NT2/D1 (cell line): ENCODE results near the gene SKAP1.

Source experiments
- DNase-seq: peaks from one replicate; pipeline ENCODE4 v3.0.0-alpha.2; 2011; ENCODE audit warnings: low read depth, low spot score
- H3K27me3 ChIP-seq: 2 replicates; pipeline ENCODE4 v1.6.0; 2011; ENCODE audit warnings: mild to moderate bottlenecking; ENCODE audit not compliant: insufficient read length, insufficient read depth
- H3K36me3 ChIP-seq: 2 replicates; pipeline ENCODE4 v1.6.1; 2011; ENCODE audit warnings: mild to moderate bottlenecking, low read length, mixed read lengths; ENCODE audit not compliant: insufficient read depth, insufficient read length
- H3K4me1 ChIP-seq: 2 replicates; pipeline ENCODE4 v1.5.1; 2011; ENCODE audit not compliant: insufficient read depth, insufficient read length
- H3K4me3 ChIP-seq: 2 replicates; pipeline ENCODE4 v1.5.1; 2011; ENCODE audit warnings: low read depth; ENCODE audit not compliant: insufficient read length
- H3K9ac ChIP-seq: 2 replicates; pipeline ENCODE4 v1.6.0; 2011; ENCODE audit warnings: low read depth; ENCODE audit not compliant: insufficient read length
- H3K9me3 ChIP-seq: 2 replicates; pipeline ENCODE4 v1.5.1; 2011; ENCODE audit warnings: mild to moderate bottlenecking, low read length; ENCODE audit not compliant: insufficient read depth
- SUZ12 ChIP-seq: IDR thresholded peaks from 2 replicates; pipeline ENCODE4 v1.6.1; 2011; ENCODE audit not compliant: insufficient read length, insufficient read depth; ENCODE audit errors: extremely low read depth
- YY1 ChIP-seq: IDR thresholded peaks from 2 replicates; pipeline ENCODE4 v1.6.1; 2011; ENCODE audit not compliant: insufficient read length, insufficient read depth
- ZNF274 ChIP-seq: IDR thresholded peaks from 2 replicates; pipeline ENCODE4 v1.6.1; 2011; ENCODE audit warnings: mild to moderate bottlenecking, low read depth, low read length

The SKAP1 gene

DNA sequence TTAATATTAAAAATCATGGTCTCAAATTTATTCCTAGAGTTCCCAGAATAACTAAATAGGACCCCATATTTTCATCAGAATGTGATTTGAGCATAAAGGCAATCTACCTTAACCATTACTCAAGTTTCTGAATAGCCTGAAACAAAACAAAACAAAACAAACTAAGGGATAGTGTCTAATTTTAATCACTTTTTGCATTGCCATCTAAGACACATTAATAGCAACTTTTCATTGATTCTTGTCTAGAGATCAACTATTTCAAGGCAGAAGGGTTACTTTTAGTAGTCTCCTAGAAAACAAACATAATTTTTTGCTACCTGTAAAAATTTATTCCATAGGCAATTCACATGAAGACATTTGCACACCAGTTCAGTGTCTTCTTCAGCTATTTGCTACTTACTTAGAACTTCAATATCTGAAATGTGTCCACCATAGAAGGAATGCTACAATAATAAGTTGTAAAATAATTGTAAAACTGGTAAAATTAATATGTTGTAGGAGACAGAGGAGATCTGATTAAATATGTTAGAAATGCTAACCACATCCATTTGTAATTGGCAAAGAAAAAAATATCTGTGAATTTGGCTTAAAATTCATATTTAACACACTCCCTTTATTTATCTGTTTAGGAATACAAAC lies 94.7 kb downstream of the SKAP1 start:
- TF ChIP-seq SUZ12 (no peak), ZNF274 (no peak), YY1 (no peak)
- Histone ChIP-seq H3K27me3 (peaks cover 12% of the 10 kb centered on the region), H3K4me3 (no peak overlapping the region), H3K4me1 (no peaks in the 10 kb centered on the region), H3K9me3 (no peaks in the 10 kb centered on the region), H3K9ac (no peak overlapping the region), H3K36me3 (no peaks in the 10 kb centered on the region)
- no peak for DNase-seq

DNA sequence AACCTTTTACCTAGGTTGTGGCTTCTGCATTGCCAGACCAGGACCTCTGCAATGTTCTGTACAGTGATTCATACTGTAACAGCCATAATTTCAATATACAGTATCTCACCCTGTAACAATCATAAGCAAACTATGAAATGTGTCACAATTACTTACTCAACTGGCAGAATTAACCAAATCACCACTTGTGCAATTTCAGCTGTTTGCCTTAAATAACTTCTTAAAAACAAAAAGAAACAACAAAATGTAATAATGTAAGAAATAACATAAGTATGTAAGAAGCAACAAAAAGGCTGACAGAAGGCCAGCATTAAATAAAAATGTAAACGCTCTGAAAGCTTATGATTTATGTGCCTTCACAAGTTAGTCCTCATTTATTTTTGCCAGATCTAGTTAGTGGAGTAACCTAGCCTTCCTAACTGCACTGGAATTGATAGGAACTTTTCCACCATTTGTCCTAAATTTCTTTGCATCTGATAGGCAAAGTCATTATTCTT lies 96.9 kb downstream of the SKAP1 start:
- H3K9ac ChIP-seq, result no peak overlapping the region
- no peaks in the 10 kb centered on the region for H3K9me3 ChIP-seq
- H3K4me1 ChIP-seq, result no peaks in the 10 kb centered on the region
- no peak overlapping the region for H3K4me3 ChIP-seq
- peaks cover 7% of the 10 kb centered on the region for H3K27me3 ChIP-seq
- H3K36me3 ChIP-seq, result no peaks in the 10 kb centered on the region
- DNase-seq, result no peak
- no peak for TF ChIP-seq YY1
- TF ChIP-seq ZNF274, result no peak
- no peak for TF ChIP-seq SUZ12

DNA sequence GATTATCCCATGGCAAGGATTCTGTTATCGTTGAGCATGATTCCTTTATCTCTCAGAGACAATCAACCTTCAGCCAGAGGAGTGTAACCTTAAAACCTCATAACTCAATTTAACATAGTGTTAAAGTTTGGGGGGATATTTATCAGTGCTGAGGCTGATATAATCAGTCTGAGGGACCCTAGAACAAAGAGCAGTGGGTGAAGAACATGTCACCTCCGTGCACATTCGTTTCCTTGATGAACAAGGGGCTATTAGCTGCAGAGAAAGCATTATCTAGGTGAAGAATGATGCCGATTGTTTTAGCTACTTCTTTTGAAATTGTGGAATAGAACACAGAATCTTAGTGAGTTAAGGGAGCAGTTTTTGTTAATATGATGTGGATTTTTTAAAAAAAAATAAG lies 99.1 kb downstream of the SKAP1 start:
- no peak overlapping the region for H3K9ac ChIP-seq
- no peaks in the 10 kb centered on the region for H3K9me3 ChIP-seq
- H3K27me3 ChIP-seq, result no peaks in the 10 kb centered on the region
- TF ChIP-seq YY1 (no peak), ZNF274 (no peak), SUZ12 (no peak)
- no peaks in the 10 kb centered on the region for H3K36me3 ChIP-seq
- no peaks in the 10 kb centered on the region for H3K4me1 ChIP-seq
- no peak for DNase-seq
- no peak overlapping the region for H3K4me3 ChIP-seq

DNA sequence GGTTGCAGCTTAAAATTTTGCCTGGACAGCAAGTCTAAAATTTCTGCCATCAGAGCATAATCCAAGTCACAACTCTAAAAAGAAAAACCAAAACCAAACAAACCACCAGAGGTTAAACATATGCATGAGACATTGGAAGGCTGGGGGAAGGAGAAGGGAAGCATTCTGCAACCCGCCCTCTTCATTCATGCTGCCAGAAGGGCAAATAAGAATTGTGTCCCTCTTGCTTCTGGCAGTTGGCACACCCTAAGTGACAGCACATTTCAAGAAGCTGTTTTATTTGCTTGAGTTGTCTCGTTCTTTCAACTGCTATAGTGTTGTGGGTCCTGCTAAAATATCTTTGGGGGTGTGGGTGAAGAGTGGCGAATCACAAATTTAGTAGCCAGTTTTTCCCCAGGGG lies 99.6 kb downstream of the SKAP1 start:
- TF ChIP-seq YY1 (no peak), ZNF274 (no peak), SUZ12 (no peak)
- Histone ChIP-seq H3K9me3 (no peaks in the 10 kb centered on the region), H3K27me3 (no peaks in the 10 kb centered on the region), H3K4me1 (no peaks in the 10 kb centered on the region), H3K9ac (no peak overlapping the region), H3K4me3 (no peak overlapping the region), H3K36me3 (no peaks in the 10 kb centered on the region)
- no peak for DNase-seq

- no peaks in the 10 kb centered on the region for H3K27me3 ChIP-seq
- H3K9me3 ChIP-seq, result no peaks in the 10 kb centered on the region
- no peak overlapping the region for H3K9ac ChIP-seq
- no peak for DNase-seq
- H3K36me3 ChIP-seq, result no peaks in the 10 kb centered on the region
- no peaks in the 10 kb centered on the region for H3K4me1 ChIP-seq
- TF ChIP-seq YY1 (no peak), ZNF274 (no peak), SUZ12 (no peak)
- H3K4me3 ChIP-seq, result no peak overlapping the region
Measured at GRCh38 chr17:48328457-48328856, 101.6 kb downstream of the SKAP1 start.

DNA sequence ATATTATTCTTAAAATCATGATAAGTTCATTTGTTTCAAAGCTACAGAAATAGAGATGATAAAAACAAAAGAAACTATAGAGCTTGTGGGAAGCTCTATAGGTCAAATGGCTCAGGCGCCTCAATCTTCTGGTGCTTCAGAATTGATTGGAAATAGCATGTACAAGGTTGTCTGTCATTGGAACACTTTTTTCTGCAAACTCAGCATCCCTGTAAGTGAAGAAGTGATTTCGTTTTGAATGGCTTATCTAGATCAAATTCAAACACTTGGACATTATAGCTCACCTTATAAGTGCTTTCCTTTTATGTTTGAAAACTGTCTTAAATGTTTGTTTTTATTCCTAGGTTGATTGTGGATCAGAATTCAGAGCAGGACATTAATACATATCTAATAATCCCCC lies 103.7 kb downstream of the SKAP1 start:
- Histone ChIP-seq H3K9ac (no peak overlapping the region), H3K36me3 (no peaks in the 10 kb centered on the region), H3K27me3 (no peaks in the 10 kb centered on the region), H3K4me1 (no peaks in the 10 kb centered on the region), H3K9me3 (no peaks in the 10 kb centered on the region), H3K4me3 (no peak overlapping the region)
- no peak for DNase-seq
- no peak for TF ChIP-seq ZNF274
- no peak for TF ChIP-seq SUZ12
- TF ChIP-seq YY1, result no peak

DNA sequence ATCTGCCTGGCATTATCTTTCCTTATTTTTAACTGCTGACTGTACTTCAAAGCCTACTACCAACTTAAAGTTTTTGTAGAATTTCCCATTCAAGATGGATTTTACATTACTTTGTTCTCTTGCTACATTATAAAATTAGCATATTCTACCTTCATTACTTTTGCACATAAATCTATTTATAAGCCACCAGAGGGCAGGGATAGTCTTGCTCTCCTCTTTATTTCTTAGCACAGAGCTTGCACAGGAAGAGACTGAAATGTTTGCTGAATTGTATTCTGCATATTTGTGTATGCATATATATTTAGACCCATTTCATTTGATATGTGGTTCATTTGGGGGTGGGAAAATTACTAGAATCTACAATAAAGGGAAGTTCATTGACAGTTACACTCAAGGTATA lies 108.0 kb downstream of the SKAP1 start:
- Histone ChIP-seq H3K9me3 (no peaks in the 10 kb centered on the region), H3K27me3 (no peaks in the 10 kb centered on the region), H3K9ac (no peak overlapping the region), H3K4me1 (no peaks in the 10 kb centered on the region), H3K36me3 (no peaks in the 10 kb centered on the region), H3K4me3 (no peak overlapping the region)
- TF ChIP-seq YY1, result no peak
- no peak for TF ChIP-seq ZNF274
- TF ChIP-seq SUZ12, result no peak
- no peak for DNase-seq

- Histone ChIP-seq H3K9me3 (no peaks in the 10 kb centered on the region), H3K9ac (no peak overlapping the region), H3K4me3 (no peak overlapping the region), H3K27me3 (no peaks in the 10 kb centered on the region), H3K36me3 (no peaks in the 10 kb centered on the region), H3K4me1 (no peaks in the 10 kb centered on the region)
- TF ChIP-seq ZNF274 (no peak), SUZ12 (no peak), YY1 (no peak)
- DNase-seq, result no peak
Measured at GRCh38 chr17:48317732-48318131, 112.3 kb downstream of the SKAP1 start.
